Esophagus muscularis mucosa (tissue), 4 donors: ENCODE measurements around the gene PLA2G12A.

ENCODE experiments used
- CTCF ChIP-seq, 3 experiments: fragments of 200-600 bp in 2 of 3; fragments of 450-650 bp in 1 of 3; sonication (generic) in 2 of 3; IDR thresholded peaks; one replicate each; pipeline ENCODE4 v1.5.1; 2017 to 2019; ENCODE audit warnings: antibody characterized with exemption in 3 of 3, mild to moderate bottlenecking in 2 of 3, moderate library complexity in 1 of 3
- EP300 ChIP-seq: sonication (generic); formaldehyde crosslinking; IDR thresholded peaks from one replicate; pipeline ENCODE4 v1.6.1; 2017; ENCODE audit warnings: antibody characterized with exemption
- POLR2A ChIP-seq: fragments of 450-650 bp; IDR thresholded peaks from one replicate; pipeline ENCODE4 v1.6.1; 2017; ENCODE audit warnings: antibody characterized with exemption, moderate library complexity, mild to moderate bottlenecking, low read depth
- POLR2AphosphoS5 ChIP-seq, 2 donors: sonication (generic); formaldehyde crosslinking; IDR thresholded peaks; one replicate each; pipeline ENCODE4 v1.6.1; 2017; ENCODE audit warnings: antibody characterized with exemption in 2 of 2

- no peak for TF ChIP-seq POLR2A
- no peak for TF ChIP-seq CTCF (IDR thresholded peaks at IDR 0.05)
- TF ChIP-seq EP300, result no peak
- TF ChIP-seq POLR2AphosphoS5 (IDR thresholded peaks at IDR 0.05), result no peak
Measured at GRCh38 chr4:109739547-109739946, 9.7 kb upstream of the PLA2G12A start.
